ENCODE data around the gene TRIOBP. TPM values are rescaled to one million over a fixed set of nuclear protein-coding genes. Genes with fewer than 3 reads are reported as not detected.
A peak's percentile ranks its signal among the peaks of the same experiment; 100 is the strongest.

TRIOBP gene
- total RNA-seq, 1 experiment from 2014 or later = 170 TPM

- BruUV-seq (replicated peaks) = no TSS peak
- no peak overlapping the region for H3K4me3 ChIP-seq
These were observed 53.8 kb downstream of the TRIOBP start for GRCh38 chr22:37750596-37751162.

GRCh38 chr22:37751449-37752188, 54.8 kb downstream of the TRIOBP start:
- no peaks in the 10 kb centered on the region for H3K9me3 ChIP-seq (ENCODE audit: insufficient read depth, low read depth)
- peaks cover 81% of the 10 kb centered on the region for H3K4me1 ChIP-seq (replicated peaks; ENCODE audit: insufficient read depth)
- TF ChIP-seq CTCF (conservative IDR thresholded peaks at IDR 0.05) (no peak), EZH2 (IDR thresholded peaks at IDR 0.05; ENCODE audit: low read depth) (no peak)
- no peak overlapping the region; the same call in 1 of the 2 replicates for H3K4me3 ChIP-seq
- H2AFZ ChIP-seq = no peak overlapping the region
- H3K9me2 ChIP-seq (ENCODE audit: insufficient read depth) = no peaks in the 10 kb centered on the region
- intact Hi-C loops (cut with micrococcal nuclease; ENCODE audit: unreplicated experiment) = loop anchor here (1.0 to 10.0 kb wide), 9 partner anchors 9 to 239 kb away; partner anchors contain the start of genes EIF3L, GGA1 and NOL12
- CTCF ChIA-PET = interaction anchor here (0.8 kb wide), 1 partner anchor 11 kb away, joined by 3 read pairs; no protein-coding TSS in a partner anchor
- POLR2A ChIA-PET (ENCODE audit: unreplicated experiment) = interaction anchor here (0.5 to 1.1 kb wide), 6 partner anchors 11 to 492 kb away, joined by 3 to 8 read pairs (median 4); partner anchors contain the start of genes GCAT and NOL12
- peak overlapping the region; percentile 95 for H3K27ac ChIP-seq
- H3K4me2 ChIP-seq = peak overlapping the region; percentile 75
- no TSS peak for BruUV-seq (replicated peaks)
- no peaks in the 10 kb centered on the region for H4K20me1 ChIP-seq (ENCODE audit: insufficient read depth)
- peaks cover 86% of the 10 kb centered on the region for H3F3A ChIP-seq (ENCODE audit: insufficient read depth, low read depth)
- peak in 1 of 2 experiments; percentile 56 for DNase-seq
- H3K27me3 ChIP-seq (ENCODE audit: insufficient read depth, low read depth) = no peaks in the 10 kb centered on the region
- H3K36me3 ChIP-seq (ENCODE audit: low read depth) = peaks cover 23% of the 10 kb centered on the region
- H3K79me2 ChIP-seq (ENCODE audit: low read depth) = peaks cover 72% of the 10 kb centered on the region

More at GRCh38 chr22:37750596-37751162, 53.8 kb downstream of the TRIOBP start:
- Histone ChIP-seq H3K9me2 (ENCODE audit: insufficient read depth) (no peaks in the 10 kb centered on the region), H3F3A (ENCODE audit: insufficient read depth, low read depth) (peaks cover 82% of the 10 kb centered on the region), H3K27ac (peak overlapping the region; percentile 95), H3K27me3 (ENCODE audit: insufficient read depth, low read depth) (no peaks in the 10 kb centered on the region), H3K36me3 (ENCODE audit: low read depth) (peaks cover 14% of the 10 kb centered on the region), H2AFZ (no peak overlapping the region), H3K9me3 (ENCODE audit: insufficient read depth, low read depth) (no peaks in the 10 kb centered on the region), H4K20me1 (ENCODE audit: insufficient read depth) (no peaks in the 10 kb centered on the region), H3K79me2 (ENCODE audit: low read depth) (peaks cover 67% of the 10 kb centered on the region), H3K4me1 (replicated peaks; ENCODE audit: insufficient read depth) (peaks cover 81% of the 10 kb centered on the region), H3K4me2 (peak overlapping the region; percentile 75)
- intact Hi-C loops (cut with micrococcal nuclease; ENCODE audit: unreplicated experiment) = loop anchor here (5.0 to 10.0 kb wide), 2 partner anchors 206 to 238 kb away; no protein-coding TSS in a partner anchor
- TF ChIP-seq EZH2 (IDR thresholded peaks at IDR 0.05; ENCODE audit: low read depth) (no peak), CTCF (conservative IDR thresholded peaks at IDR 0.05) (no peak)
- ChIA-PET CTCF (interaction anchor here (0.6 kb wide), 1 partner anchor 147 kb away, joined by 3 read pairs; no protein-coding TSS in a partner anchor), POLR2A (ENCODE audit: unreplicated experiment) (interaction anchor here (0.6 kb wide), 1 partner anchor 56 kb away, joined by 4 read pairs; no protein-coding TSS in a partner anchor)
- DNase-seq = peak; percentile 36 to 83

All from PC-9 (cell line).